Activated CD4-positive, alpha-beta T cell treated with anti-CD3 and anti-CD28 coated beads, Interleukin-10, Interleukin-2, amounts not matched to agents 100 ng/mL and 50 ng/mL, durations not matched to agents 16 hours and 8 hours (primary cell): ENCODE results near the gene RBFOX2.
A peak's percentile ranks its signal among the peaks of the same experiment; 100 is the strongest.

Source experiments
- DNase-seq: peaks from one replicate; pipeline ENCODE4 v3.0.0-alpha.2; 2020

Gene RBFOX2

DNA sequence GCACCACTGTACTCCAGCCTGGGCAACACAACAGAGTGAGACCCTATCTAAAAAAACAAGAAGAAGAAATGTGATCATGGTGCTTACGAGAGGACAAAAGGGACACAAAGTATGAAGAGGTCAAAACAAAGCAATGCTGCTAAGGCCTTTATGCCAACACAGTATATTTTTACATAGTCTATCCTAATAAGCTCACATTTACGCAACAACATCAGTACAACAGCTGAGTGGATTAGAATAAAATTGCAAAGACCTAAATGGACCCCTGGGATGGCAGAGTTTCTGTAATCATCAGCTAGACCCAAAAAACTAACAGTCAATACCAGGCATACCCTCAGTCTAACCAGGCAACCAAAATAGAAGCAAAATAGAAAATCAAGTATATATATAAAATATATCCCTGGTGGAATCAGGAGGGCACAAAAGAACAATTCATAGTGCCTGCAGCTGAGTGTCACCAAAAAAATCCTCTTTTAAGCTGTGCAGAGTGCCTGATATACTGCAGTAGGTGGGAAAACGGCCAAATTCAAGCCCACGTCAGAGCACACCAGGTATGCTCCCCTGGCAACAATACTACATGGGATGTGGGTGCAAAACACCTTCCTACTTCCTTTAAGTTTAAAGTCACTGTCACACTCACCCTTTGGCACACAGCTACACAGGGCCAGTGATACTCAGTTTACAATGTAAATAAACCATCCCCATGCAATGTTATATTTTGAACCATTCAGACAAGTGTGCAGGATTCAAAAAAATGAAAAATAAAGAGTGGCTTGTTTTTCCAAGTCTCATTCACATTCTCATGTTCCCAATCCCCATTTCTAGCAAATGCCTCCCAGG is 57.8 kb downstream of the RBFOX2 start:
- DNase-seq, result no peak

DNA sequence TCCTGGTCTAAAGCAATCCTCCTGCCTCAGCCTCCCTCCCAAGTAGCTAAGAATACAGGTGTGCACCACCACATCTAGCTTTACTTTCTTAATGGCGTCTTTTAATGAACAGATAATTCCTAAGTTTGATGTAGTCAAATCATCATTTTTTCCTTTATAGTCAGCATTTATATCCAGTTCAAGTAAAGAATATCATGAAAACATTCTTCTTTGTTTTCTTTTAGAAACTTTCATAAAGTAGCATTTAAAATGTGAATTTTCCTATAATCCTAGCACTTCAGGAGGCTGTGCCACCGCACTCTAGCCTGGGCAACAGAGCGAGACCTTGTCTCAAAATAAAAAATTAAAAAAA is 61.6 kb downstream of the RBFOX2 start:
- no peak for DNase-seq

DNA sequence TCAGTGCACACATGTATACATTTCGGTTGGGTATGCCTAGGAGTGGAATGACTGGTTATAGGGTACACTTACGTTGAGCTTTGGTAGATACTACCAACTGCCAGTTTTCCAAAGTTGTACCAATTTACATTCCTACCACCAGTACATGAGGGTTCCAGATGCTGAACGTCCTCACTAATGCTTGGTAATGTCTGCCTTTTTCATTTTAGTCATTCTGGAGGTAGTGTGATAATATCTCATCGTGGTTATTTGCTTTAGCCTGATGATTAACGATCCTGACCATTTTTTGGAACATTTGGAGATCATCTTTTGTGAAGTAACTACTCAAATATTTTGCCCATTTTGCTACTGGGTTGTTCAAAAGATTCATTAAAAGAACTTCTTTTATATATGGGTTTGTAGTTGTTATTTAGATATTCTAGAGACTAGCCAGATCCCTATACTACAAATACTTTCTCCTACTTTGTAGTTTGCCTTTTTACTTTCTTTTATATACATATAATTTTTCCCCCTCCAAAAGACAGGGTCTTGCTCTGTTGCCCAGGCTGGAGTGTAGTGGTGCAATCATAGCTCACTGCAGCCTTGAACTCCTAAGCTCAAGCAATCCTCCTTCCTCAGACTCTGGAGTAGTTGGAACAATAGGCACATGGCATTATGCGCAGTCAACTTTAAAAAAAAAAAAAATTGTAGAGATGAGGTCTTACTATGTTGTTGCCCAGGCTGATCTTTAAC is 62.1 kb downstream of the RBFOX2 start:
- no peak for DNase-seq

DNA sequence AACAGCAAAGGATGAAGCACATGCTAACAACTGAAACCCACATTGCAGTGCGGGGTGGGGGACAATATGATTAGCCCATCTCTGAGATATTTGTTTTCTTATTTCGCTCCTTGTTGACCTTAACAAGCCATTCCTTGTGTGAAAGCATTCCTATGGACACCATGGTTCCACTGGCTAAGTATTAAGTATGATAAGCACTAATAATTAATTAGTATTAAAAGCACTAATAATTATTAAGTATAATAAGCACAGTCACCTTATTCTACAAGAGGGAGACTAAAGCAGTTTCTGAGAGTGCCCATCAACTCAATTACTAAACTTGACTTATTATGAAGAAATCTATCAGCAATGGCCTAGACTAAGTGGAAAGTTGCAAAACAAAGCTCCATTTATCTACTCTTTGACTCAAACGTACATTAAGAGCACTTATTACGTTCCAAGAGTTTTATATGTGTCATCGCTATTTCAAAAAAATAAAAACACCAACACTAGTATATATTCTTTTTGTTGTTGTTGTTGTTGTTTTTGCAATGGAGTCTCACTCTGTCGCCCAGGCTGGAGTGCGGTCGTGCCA is 65.3 kb downstream of the RBFOX2 start:
- DNase-seq, result no peak

DNA sequence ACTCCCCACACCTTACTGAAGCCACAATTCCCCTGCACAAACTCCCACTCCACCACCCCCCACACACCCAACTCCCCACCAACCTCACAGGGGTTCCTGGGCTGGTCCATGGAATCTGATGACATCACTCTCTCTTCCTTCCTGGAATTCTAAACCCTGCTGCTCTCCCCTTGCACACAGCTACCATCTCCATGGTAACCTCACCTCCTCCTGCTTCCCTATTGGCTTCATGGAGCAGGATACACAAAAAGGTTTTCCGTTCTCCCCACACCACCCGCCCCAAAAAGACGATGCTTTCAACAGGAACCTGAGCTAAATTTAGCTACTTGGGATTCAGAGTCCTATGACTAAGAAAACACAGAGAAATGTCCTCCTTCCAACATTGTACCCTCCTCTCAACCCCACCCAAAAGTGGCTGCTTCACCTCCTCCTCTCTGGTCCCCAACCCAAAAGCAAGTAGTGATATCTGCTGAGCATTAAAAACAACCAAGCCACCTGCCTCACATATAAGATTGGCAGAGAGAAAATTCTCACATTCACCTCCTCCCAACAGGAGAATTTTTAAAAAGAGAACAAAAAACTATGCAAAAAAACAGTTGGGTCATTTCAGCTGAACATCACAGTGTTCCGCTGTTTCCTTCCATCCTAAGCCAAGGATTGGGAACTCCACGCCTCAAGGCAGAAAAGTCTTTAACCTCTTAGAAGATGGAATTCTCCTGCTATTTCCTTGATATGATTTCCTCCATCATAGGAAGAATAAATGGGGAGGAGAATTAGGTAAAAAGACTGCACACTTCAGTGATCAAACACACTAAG is 66.9 kb downstream of the RBFOX2 start:
- no peak for DNase-seq

DNA sequence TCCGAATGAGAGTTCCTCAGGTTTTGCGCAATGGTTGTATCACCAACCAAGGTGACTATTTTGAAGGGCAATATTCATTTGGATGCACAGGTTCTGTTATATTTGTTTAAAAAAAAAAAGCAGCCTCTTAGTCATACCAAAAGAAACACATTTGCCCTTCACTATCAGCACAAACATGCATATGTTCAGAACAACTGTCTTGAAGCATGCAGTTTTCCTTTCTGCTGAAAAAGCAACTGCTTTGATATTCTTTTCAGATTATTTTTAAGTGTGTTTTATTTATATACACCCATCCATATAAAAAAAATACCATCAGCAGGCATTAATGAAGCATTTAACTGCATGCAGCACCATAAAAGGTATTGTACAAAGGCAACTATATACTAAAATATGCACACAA is 67.8 kb downstream of the RBFOX2 start:
- DNase-seq, result no peak

DNA sequence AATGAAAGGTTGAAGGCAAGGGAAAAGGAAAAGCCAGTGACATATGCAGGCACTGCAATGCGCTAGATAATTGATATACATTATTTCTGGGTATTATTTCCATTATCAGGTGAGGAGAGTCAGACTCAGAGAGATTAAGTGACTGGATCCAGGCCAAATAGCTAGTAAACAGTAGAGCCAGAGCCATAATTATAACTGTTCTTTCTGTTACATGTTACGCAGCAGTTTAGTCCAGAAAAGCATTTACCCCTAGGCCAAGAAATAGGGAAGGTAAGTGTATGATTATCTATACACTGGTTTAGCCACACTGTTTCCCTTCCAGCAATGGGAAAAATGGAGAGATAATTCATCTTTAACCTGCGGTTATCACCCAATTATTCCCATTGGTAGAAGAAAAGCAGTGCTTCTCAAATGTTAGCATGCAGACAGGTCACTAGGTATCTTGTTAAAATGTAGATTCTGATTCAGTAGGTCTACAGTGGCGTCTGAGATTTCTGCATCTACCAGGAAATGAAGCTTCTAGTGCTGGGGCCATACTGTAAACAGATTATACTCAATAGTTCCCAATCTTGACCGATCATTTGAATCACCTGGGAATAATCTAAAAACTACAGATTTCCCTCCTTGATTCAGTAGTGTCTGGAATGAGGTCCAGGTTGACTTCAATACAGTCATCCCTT is 69.4 kb downstream of the RBFOX2 start:
- DNase-seq, result no peak

DNA sequence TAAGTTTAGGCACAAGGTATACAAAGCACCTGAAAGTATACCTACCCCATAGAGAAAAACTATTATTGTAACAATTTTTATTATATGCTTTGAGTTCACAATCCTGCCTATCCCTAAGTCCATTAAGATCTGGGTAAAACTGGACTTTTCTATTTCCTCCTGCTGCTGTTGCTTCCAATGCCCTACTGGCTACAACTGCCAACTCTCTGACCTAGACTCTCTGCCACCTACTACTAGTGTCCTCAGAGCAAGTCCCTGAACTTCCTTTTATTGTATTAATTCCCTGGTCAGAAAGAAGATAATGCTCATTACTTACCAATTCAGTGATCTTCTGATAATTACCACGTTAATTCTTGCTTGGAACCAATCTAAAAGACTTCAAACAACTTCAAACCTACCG is 70.3 kb downstream of the RBFOX2 start:
- DNase-seq, result no peak

DNA sequence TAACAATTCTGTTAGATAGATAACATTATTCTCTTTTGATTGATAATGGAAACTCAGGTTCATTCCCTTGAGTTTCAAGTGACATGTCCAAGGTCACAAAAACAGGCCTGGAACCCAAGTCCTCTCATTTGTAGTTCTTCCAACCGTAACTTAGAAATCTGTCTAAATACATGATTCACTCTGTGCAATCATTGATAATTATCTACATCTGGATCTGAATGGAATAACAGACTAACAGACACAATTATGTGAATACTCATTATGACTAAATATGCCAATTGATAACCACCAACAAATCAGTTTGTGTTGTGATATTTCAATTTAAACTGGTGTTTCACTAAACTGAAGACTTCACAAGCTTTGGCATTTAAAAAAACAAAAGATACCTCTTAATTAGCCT is 71.0 kb downstream of the RBFOX2 start:
- no peak for DNase-seq

DNA sequence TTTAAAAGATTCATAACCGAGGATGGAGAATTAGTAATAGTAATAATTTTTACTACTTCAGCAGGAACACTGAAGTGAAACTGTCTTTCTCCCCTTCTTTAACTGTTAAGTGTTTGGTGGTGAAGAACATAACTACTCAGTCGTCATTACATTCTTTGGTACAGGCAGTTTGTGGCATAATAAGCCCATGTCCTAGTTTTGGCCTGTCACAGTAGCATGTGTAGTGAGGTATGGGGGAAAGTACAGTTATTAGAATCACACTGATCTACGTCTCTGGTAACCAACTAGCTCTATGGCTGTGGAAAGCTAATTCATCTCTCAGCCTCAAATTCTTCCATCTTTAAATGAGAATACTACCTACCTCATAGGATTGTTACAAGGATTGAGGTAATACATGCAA is 71.8 kb downstream of the RBFOX2 start:
- no peak for DNase-seq

DNA sequence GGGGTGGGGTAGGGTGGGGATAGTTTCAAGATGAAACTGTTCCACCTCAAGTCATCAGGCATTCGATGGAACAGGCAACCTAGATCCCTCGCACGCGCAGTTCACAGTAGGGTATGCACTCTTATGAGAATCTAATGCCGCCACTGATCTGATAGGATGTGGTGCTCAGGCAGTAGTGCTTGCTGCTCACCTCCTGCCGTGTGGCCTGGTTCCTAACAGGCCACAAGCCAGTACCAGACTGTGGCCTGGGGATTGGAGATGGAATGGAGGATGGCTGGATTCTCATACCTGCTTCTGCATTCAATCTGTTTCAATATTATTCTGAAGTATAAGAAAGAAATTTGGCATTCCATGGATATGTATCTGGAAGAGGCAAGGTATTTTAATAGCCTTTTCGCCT is 73.1 kb downstream of the RBFOX2 start:
- DNase-seq, result no peak

DNA sequence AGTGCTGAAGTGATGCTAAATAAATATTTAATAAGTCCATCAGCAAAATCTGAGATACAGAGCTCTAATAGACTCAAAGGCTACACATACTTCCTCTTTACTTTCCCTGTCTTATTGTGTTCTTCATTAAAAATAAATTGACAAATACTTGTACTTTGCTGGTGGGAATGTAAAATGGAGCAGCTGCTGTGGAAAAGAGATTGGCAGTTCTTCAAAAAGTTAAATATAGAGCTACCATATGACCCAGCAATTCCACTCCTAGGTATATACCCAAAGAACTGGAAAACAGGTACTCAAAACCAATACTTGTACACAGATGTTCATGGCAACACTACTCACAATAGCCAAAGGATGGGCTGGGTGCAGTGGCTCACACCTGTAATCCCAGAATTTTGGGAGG is 76.0 kb downstream of the RBFOX2 start:
- no peak for DNase-seq

DNA sequence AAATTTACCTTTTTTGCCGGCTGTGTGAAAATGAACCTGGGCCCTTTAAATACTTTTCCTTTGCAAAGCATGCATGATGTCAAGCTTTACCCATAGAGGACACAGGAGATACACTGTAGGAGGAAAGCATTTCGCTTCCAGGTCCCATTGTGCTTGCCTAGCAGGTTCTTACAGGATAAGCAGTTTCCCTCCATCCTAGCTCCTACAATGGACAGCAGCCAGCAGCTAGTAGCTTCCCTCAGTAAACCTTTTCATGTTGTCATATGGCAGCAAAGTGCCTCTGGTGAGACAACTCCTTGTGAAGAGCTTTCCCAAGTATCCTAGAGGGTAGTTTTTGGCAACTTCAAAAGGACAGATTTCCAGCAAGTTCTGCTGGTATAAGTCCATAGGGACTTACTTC is 78.4 kb downstream of the RBFOX2 start:
- no peak for DNase-seq

DNA sequence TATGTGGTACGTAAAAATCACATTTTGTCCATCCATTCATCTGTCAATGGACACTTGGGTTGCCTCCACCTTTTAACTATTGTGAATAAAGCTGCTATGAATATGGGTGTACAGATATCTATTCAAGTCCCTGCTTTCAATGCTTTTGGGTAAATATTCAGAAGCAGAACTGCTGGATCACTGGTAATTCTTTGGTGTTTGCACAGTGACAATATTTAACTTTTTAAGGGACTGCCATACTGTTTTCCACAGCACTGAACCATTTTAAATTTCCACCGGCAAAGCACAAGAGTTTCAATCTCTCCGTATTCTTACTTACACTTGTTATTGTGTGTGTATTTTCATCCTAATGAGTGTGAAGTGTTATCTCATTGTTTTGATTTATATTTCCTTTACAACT is 79.4 kb downstream of the RBFOX2 start:
- no peak for DNase-seq

DNA sequence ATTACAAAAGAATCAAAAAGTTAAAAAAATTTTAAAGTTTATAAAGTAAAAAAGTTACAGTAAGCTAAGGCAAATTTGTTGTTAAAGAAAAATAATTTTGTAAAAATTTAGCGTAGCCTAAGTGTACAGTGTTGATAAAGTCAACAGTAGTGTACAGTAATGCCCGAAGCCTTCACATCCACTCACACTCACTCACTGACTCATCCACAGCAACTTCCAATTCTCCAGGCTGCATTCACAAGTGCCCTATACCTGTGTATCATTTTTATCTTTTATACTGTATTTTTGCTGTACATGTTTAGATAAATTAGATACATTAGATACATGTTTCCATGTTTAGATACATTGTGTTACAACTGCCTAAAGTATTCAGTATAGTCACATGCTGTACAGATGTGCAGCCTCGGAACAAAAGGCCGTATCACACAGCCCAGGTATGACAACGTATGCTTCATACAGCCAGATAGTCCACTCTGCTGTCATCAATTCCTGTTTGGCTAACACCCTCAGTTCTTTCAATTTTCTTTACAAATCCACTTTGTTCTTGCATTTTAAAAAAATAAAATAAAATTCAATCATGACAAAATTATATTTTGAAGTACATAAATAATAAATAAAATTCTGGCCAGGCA is 80.7 kb downstream of the RBFOX2 start:
- no peak for DNase-seq

DNA sequence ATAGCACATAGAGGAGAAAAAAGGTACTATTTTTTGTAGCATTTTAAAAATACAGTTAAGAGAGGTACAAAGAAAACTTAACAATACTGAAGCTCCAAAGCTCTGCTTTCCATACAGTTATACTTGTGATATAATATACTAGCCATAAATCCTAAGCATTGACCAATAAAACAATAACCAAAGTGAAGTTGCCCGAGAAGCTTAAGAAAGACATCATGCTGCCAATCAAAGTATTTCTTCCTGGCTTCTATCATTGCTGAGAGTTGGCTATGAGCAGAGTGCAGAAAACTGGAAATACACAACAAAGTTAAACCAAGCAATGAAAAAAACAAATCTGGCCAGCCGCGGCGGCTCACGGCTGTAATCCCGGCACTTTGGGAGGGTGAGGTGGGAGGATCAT is 84.2 kb downstream of the RBFOX2 start:
- DNase-seq, result no peak

DNA sequence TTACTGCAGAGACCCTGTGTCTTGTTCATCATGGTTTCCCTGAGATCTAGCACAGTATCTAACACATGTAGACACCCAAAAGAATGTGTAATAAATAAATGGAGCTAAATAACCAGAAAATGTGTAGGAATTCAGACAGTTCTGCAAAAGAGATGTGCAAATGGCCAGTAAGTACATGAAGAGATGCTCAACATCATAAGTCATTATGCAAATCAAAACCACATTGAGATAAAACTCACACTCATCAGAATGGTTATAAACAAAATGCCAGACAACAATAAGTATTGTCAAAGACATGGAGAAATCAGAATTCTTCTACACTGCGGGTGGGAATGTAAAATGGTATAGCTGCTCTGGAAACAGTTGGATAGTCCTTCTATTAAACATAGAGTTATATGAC is 88.5 kb downstream of the RBFOX2 start:
- DNase-seq, result no peak

DNA sequence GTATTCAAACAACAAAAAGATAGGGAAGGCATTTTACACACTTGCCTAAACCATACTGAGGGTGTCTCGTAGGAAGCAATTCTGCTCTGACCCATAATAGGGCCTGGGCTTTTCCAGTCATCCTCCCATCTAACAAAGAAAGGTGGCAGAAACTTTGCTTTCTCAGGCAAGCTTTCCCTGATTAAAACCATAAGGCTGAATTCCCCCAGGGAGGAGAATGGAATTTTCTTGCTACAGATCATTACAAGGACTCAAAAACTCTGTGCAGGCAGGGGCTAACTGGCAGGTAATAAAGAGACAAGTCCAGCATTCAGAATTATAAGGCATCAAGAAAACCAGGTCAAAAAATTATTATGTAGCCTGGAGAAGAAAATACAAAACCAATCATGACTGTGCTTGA is 90.4 kb downstream of the RBFOX2 start:
- DNase-seq, result no peak

DNA sequence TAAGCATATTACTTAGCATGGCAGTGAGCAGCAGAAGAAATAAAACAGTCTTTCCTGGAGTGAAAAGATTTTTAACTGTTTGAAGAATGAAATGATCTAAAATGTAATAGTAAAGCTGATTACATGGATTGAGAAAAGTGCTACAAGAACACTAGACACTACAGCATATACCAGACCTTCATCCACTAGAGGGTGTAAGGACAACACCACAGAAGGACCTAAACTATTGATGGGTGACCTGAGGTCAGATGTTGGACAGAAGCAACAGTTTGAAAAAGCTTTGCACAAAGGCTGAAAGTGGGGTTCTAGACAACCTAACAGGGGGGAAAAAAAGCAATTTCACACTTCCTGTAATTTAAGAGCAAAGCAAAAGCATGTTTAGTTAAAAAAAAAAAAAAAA is 97.7 kb downstream of the RBFOX2 start:
- peak; percentile 23 for DNase-seq

DNA sequence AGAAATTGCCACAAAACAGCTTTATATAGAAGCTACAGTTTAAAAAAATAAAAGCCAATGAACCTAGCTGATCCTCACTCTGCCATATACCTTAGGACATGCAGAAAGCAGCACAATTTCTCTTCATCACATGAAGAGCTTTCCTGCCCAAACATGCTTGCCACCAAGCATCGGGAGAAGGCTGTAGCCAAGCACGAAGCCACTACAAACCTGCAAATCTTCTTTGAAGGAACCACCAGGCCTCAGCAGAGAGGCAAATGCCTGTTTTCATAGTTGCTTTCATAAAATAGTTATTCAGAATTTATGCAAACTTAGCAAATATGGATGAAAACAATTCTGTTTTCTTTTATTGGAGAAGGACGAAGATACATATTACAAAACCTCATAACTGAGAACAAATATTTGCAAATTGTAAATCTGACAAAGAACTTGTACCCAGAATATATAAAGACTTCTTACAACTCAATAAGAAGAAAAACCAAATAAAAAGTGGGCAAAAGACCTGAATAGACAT is 100.3 kb downstream of the RBFOX2 start:
- no peak for DNase-seq

DNA sequence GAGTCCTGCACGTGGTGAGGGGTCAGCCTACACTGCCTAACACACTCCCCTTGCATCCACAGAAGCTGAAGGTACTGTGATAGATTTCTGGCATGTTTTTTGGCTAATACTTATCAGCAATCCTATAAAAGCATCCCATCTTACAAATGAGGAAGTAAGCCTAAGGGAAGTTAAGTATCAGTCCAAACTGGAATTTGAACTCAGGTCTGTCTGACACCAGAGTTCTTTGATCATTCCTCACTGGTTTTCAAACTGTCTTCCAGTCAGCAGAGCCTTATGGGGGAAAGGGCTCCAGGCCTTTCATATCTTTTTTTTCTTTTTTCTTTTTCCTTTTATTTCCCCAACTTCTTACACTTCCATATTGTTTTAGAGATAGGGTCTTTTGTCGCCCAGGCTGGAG is 105.6 kb downstream of the RBFOX2 start:
- no peak for DNase-seq

DNA sequence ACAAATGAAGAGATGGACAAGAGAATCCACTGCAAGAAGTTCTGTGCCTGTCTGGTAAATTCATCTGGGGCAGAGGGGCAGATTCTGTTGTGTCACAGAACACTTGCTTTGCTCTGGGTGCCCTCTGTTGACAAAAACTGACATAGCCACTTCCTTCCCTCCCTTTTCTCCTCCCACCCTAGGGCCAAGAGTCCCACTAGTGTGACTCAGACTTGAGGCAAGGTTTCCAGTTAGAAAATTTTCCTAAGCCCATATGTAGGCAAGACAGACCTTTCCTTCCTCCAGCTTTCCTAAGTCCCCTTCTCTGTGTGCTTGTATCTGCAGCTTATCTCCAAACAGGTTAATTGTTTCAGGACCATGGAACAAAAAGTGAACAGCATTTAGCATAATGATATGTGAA is 106.8 kb downstream of the RBFOX2 start:
- DNase-seq, result peak; percentile 66
